GM23248 (cell line): ENCODE results near the gene MAN1A1.

Experiments
- EZH2 ChIP-seq: fragments of 200-600 bp; sonication (generic); IDR thresholded peaks from 2 replicates; pipeline ENCODE4 v1.6.1; 2018; ENCODE audit warnings: antibody characterized with exemption, mild to moderate bottlenecking; ENCODE audit not compliant: insufficient read depth, poor library complexity, severe bottlenecking
- EZH2phosphoT487 ChIP-seq: fragments of 200-600 bp; sonication (generic); IDR thresholded peaks from 2 replicates; pipeline ENCODE4 v1.6.1; 2018; ENCODE audit warnings: antibody characterized with exemption, moderate library complexity, mild to moderate bottlenecking, low read depth; ENCODE audit not compliant: insufficient read depth

DNA sequence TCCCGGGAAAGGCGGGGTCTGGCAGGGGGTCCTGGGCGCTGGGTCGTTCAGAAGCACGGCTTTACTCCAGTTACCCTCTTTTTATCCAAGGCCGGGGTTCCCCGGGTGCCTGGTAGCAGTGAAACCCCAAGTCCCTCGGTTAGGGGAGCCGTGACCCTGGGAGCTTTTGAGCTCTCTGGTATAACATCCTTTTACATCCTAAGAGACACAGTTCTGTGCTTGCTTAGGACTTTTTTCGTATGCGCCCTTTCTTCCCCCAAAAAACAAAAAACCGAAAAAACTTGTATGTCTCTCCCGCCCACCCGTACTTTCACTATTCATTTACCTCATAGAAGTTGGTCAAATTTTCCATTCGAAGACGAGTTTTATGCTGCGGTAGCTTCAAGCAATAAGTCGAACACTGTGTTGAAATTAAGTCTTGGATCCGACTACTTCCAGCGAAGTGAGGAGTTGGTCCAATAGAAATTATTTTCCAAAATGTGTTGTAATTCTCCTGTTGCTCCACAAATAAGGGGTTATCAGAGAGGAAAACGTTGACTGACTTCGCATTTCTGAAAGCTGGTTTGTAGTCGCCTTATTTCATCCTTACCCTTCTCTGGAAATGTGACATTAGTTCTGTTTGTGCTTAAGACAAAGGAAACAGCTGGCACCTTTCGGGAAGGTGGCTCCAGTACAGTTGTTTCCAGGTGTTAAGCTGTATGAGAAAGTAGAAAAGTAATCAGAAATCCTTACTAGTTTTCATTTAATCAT is 816 bp upstream of the MAN1A1 start:
- no peak for TF ChIP-seq EZH2
- TF ChIP-seq EZH2phosphoT487: no peak
